ENCODE data around the gene ANXA4. TPM values are rescaled to one million over a fixed set of nuclear protein-coding genes. Genes with fewer than 3 reads are reported as not detected.

ANXA4 gene
- total RNA-seq, 1 donor from 2014 or later, result 30.6 TPM

- H3K27ac ChIP-seq (replicated peaks), result no peak overlapping the region
- peaks cover 5% of the 10 kb centered on the region for H3K4me1 ChIP-seq
- H3K27me3 ChIP-seq (ENCODE audit: low read depth), result no peaks in the 10 kb centered on the region
- no peak for DNase-seq
- no peak overlapping the region for H3K4me3 ChIP-seq
- H3K9me3 ChIP-seq (replicated peaks), result peaks cover 1% of the 10 kb centered on the region
- H3K36me3 ChIP-seq, result no peaks in the 10 kb centered on the region
- TF ChIP-seq CTCF (IDR thresholded peaks at IDR 0.05; ENCODE audit: borderline replicate concordance), result no peak
- intact Hi-C loops (cut with micrococcal nuclease), result loop anchor here (2.0 kb wide), 1 partner anchor 153 kb away; no protein-coding TSS in a partner anchor
These were observed 26.0 kb upstream of the ANXA4 start for GRCh38 chr2:69715964-69716363.

GRCh38 chr2:69716555-69717120 is 25.3 kb upstream of the ANXA4 start:
- Histone ChIP-seq H3K36me3 (no peaks in the 10 kb centered on the region), H3K4me1 (peaks cover 5% of the 10 kb centered on the region), H3K27ac (replicated peaks) (no peak overlapping the region), H3K4me3 (no peak overlapping the region), H3K27me3 (ENCODE audit: low read depth) (no peaks in the 10 kb centered on the region), H3K9me3 (replicated peaks) (no peaks in the 10 kb centered on the region)
- DNase-seq, result no peak
- intact Hi-C loops (cut with micrococcal nuclease), result no loop called here
- no peak for TF ChIP-seq CTCF (IDR thresholded peaks at IDR 0.05; ENCODE audit: borderline replicate concordance)

GRCh38 chr2:69717186-69717585 is 24.7 kb upstream of the ANXA4 start:
- H3K9me3 ChIP-seq (replicated peaks), result no peaks in the 10 kb centered on the region
- H3K27me3 ChIP-seq (ENCODE audit: low read depth), result no peaks in the 10 kb centered on the region
- H3K36me3 ChIP-seq, result no peaks in the 10 kb centered on the region
- no peak overlapping the region for H3K4me3 ChIP-seq
- TF ChIP-seq CTCF (IDR thresholded peaks at IDR 0.05; ENCODE audit: borderline replicate concordance), result no peak
- intact Hi-C loops (cut with micrococcal nuclease), result no loop called here
- peaks cover 5% of the 10 kb centered on the region for H3K4me1 ChIP-seq
- no peak for DNase-seq
- no peak overlapping the region for H3K27ac ChIP-seq (replicated peaks)

- H3K4me1 ChIP-seq, result peaks cover 5% of the 10 kb centered on the region
- H3K36me3 ChIP-seq, result no peaks in the 10 kb centered on the region
- no peak for DNase-seq
- H3K27me3 ChIP-seq (ENCODE audit: low read depth), result no peaks in the 10 kb centered on the region
- no peaks in the 10 kb centered on the region for H3K9me3 ChIP-seq (replicated peaks)
- intact Hi-C loops (cut with micrococcal nuclease), result no loop called here
- no peak overlapping the region for H3K4me3 ChIP-seq
- H3K27ac ChIP-seq (replicated peaks), result no peak overlapping the region
- TF ChIP-seq CTCF (IDR thresholded peaks at IDR 0.05; ENCODE audit: borderline replicate concordance), result no peak
These were observed 24.1 kb upstream of the ANXA4 start for GRCh38 chr2:69717861-69718273.

- H3K27me3 ChIP-seq (ENCODE audit: low read depth), result no peaks in the 10 kb centered on the region
- TF ChIP-seq CTCF (IDR thresholded peaks at IDR 0.05; ENCODE audit: borderline replicate concordance), result no peak
- H3K4me3 ChIP-seq, result no peak overlapping the region
- H3K9me3 ChIP-seq (replicated peaks), result no peaks in the 10 kb centered on the region
- H3K27ac ChIP-seq (replicated peaks), result no peak overlapping the region
- DNase-seq, result no peak
- peaks cover 5% of the 10 kb centered on the region for H3K4me1 ChIP-seq
- H3K36me3 ChIP-seq, result no peaks in the 10 kb centered on the region
- intact Hi-C loops (cut with micrococcal nuclease), result no loop called here
These were observed 23.5 kb upstream of the ANXA4 start for GRCh38 chr2:69718338-69718965.

Measured in left ventricle myocardium inferior (tissue), 1 donor.